Panc1 (cell line): Measurements from ENCODE around the gene NOTO. TPM values are rescaled to one million over a fixed set of nuclear protein-coding genes. Genes with fewer than 3 reads are reported as not detected.

ENCODE experiments used
- ATAC-seq: fragments of 200-7000 bp; cut with Tn5 transposase; 2 replicates; pipeline ENCODE4 v1.9.1; 2020; ENCODE audit warnings: mild to moderate bottlenecking, moderate library complexity
- BruUV-seq: library from RNA; stranded (reverse); fragments of 400-500 nt; replicated peaks from 2 replicates; lab custom pipeline; 2021; lab: Mats Ljungman, UMichigan
- CTCF ChIA-PET: fragments of 300-600 bp; sonication (Branson Sonifier 250); formaldehyde crosslinking; loops from one replicate; lab custom pipeline; 2022; ENCODE audit warnings: antibody characterized with exemption; lab: Charles Lee
- POLR2A ChIA-PET: fragments of 300-600 bp; sonication (Branson Sonifier 250); formaldehyde crosslinking; loops from one replicate; lab custom pipeline; 2022; ENCODE audit warnings: antibody characterized with exemption; lab: Charles Lee
- DNase-seq: peaks from one replicate; pipeline ENCODE4 v3.0.0-alpha.2; 2010; ENCODE audit warnings: low read depth, low spot score
- H3K27ac ChIP-seq: 2 replicates; pipeline ENCODE4 v1.5.1; 2011; ENCODE audit warnings: mild to moderate bottlenecking, low read length, inconsistent platforms
- H3K27me3 ChIP-seq: fragments of 200-500 bp; sonication (Bioruptor generic); 2 replicates; pipeline ENCODE4 v1.6.0; 2014; ENCODE audit warnings: low read length, inconsistent platforms; ENCODE audit not compliant: control insufficient read depth, insufficient read depth
- H3K36me3 ChIP-seq: fragments of 200-500 bp; sonication (Bioruptor generic); 2 replicates; pipeline ENCODE4 v1.5.1; 2014; ENCODE audit warnings: inconsistent platforms, mild to moderate bottlenecking, low read length, moderate library complexity; ENCODE audit not compliant: control insufficient read depth, insufficient read depth
- H3K4me1 ChIP-seq: 2 replicates; pipeline ENCODE4 v1.5.1; 2011; ENCODE audit warnings: inconsistent platforms, mild to moderate bottlenecking, low read length, moderate library complexity; ENCODE audit not compliant: control insufficient read depth, insufficient read depth
- H3K4me3 ChIP-seq, 2 experiments: 2 replicates each; pipeline ENCODE4 v1.5.1; 2011 to 2012; ENCODE audit warnings: low read depth in 2 of 2, low read length in 2 of 2, mild to moderate bottlenecking in 2 of 2, inconsistent platforms in 1 of 2, moderate library complexity in 1 of 2
- H3K9me3 ChIP-seq: fragments of 200-500 bp; sonication (Bioruptor generic); 2 replicates; pipeline ENCODE4 v1.5.1; 2014; ENCODE audit warnings: low read depth, mild to moderate bottlenecking, inconsistent platforms, low read length, moderate library complexity; ENCODE audit not compliant: control insufficient read depth, insufficient read depth
- CTCF ChIP-seq: fragments of 450-650 bp; IDR thresholded peaks from 2 replicates; pipeline ENCODE4 v1.5.1; 2017; ENCODE audit warnings: mild to moderate bottlenecking
- POLR2AphosphoS5 ChIP-seq: IDR thresholded peaks from 2 replicates; pipeline ENCODE4 v1.6.1; 2012; ENCODE audit warnings: mild to moderate bottlenecking, low read depth, low read length, moderate library complexity
- SIN3A ChIP-seq: IDR thresholded peaks from 2 replicates; pipeline ENCODE4 v1.6.1; 2012; ENCODE audit warnings: low read depth, mild to moderate bottlenecking, low read length, moderate library complexity, borderline replicate concordance; ENCODE audit not compliant: insufficient read depth
- TCF7L2 ChIP-seq: IDR thresholded peaks from 2 replicates; pipeline ENCODE4 v1.6.1; 2011; ENCODE audit warnings: mild to moderate bottlenecking, low read depth, low read length, inconsistent platforms
- in situ Hi-C: cut with HindIII; loops from 2 replicates; pipeline ENCODE4 v1.10.0; 2016; ENCODE audit warnings: low sequenced_read_pairs, low pct_unique_long_range_greater_than_20kb
- intact Hi-C: fragments of 100-400 bp; cut with micrococcal nuclease; formaldehyde crosslinking; loops from one replicate; pipeline ENCODE4 v1.10.0; 2022; ENCODE audit not compliant: unreplicated experiment
- total RNA-seq: library from RNA; stranded (reverse); gene quantifications from one replicate; pipeline ENCODE4 v1.2.1, GENCODE V29; 2021; ENCODE audit not compliant: unreplicated experiment
- TF ChIP-seq, protein P1 (sequence below), 2 experiments: IDR thresholded peaks; 2 replicates each; pipeline ENCODE4 v1.6.1; 2011 to 2012; ENCODE audit warnings: low read depth in 2 of 2, control low read depth in 1 of 2, low read length in 1 of 2, mild to moderate bottlenecking in 1 of 2, moderate library complexity in 1 of 2; ENCODE audit not compliant: insufficient read depth in 1 of 2

Gene NOTO
- total RNA-seq, 1 experiment from 2014 or later: 0.08 TPM

- POLR2A ChIA-PET: no interaction called here
- DNase-seq: no peak
- in situ Hi-C loops: no loop called here
These were observed 15.5 kb downstream of the NOTO start for GRCh38 chr2:73217826-73218225.

GRCh38 chr2:73218298-73218697 lies 15.9 kb downstream of the NOTO start:
- DNase-seq (no peak), ATAC-seq (no peak)
- Histone ChIP-seq H3K4me1 (no peaks in the 10 kb centered on the region), H3K4me3 (no peak overlapping the region), H3K27me3 (no peaks in the 10 kb centered on the region), H3K27ac (no peak overlapping the region), H3K9me3 (no peaks in the 10 kb centered on the region), H3K36me3 (peaks cover 6% of the 10 kb centered on the region; the same call in 1 of the 2 replicates)
- ChIA-PET POLR2A (no interaction called here), CTCF (no interaction called here)
- in situ Hi-C loops (no loop called here), intact Hi-C loops (no loop called here)
- no TSS peak for BruUV-seq
- TF ChIP-seq, protein P1, sequence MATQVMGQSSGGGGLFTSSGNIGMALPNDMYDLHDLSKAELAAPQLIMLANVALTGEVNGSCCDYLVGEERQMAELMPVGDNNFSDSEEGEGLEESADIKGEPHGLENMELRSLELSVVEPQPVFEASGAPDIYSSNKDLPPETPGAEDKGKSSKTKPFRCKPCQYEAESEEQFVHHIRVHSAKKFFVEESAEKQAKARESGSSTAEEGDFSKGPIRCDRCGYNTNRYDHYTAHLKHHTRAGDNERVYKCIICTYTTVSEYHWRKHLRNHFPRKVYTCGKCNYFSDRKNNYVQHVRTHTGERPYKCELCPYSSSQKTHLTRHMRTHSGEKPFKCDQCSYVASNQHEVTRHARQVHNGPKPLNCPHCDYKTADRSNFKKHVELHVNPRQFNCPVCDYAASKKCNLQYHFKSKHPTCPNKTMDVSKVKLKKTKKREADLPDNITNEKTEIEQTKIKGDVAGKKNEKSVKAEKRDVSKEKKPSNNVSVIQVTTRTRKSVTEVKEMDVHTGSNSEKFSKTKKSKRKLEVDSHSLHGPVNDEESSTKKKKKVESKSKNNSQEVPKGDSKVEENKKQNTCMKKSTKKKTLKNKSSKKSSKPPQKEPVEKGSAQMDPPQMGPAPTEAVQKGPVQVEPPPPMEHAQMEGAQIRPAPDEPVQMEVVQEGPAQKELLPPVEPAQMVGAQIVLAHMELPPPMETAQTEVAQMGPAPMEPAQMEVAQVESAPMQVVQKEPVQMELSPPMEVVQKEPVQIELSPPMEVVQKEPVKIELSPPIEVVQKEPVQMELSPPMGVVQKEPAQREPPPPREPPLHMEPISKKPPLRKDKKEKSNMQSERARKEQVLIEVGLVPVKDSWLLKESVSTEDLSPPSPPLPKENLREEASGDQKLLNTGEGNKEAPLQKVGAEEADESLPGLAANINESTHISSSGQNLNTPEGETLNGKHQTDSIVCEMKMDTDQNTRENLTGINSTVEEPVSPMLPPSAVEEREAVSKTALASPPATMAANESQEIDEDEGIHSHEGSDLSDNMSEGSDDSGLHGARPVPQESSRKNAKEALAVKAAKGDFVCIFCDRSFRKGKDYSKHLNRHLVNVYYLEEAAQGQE (IDR thresholded peaks at IDR 0.05; ENCODE audit: insufficient read depth in 1 of 2, low read depth in 2 of 2, low read length in 1 of 2): no peak
- no peak for TF ChIP-seq POLR2AphosphoS5
- no peak for TF ChIP-seq CTCF
- no peak for TF ChIP-seq TCF7L2
- no peak for TF ChIP-seq SIN3A

More at GRCh38 chr2:73217826-73218225, 15.5 kb downstream of the NOTO start:
- TF ChIP-seq TCF7L2: no peak
- no peak for TF ChIP-seq POLR2AphosphoS5
- no peak for TF ChIP-seq SIN3A
- TF ChIP-seq, protein P1 (IDR thresholded peaks at IDR 0.05; ENCODE audit: insufficient read depth in 1 of 2, low read depth in 2 of 2, low read length in 1 of 2): no peak
- no peak for TF ChIP-seq CTCF
- no peaks in the 10 kb centered on the region for H3K27me3 ChIP-seq
- ATAC-seq: no peak
- no TSS peak for BruUV-seq
- no peak overlapping the region for H3K4me3 ChIP-seq
- peaks cover 2% of the 10 kb centered on the region; the same call in 1 of the 2 replicates for H3K36me3 ChIP-seq
- H3K4me1 ChIP-seq: peaks cover 2% of the 10 kb centered on the region; the same call in 1 of the 2 replicates
- intact Hi-C loops: no loop called here
- no peaks in the 10 kb centered on the region for H3K9me3 ChIP-seq
- CTCF ChIA-PET: no interaction called here
- H3K27ac ChIP-seq: no peak overlapping the region
